GM21390 (cell line): ENCODE measurements around the gene PAX7.

Experiments used
- ATAC-seq: cut with Tn5 transposase; IDR thresholded peaks from one replicate; pipeline ENCODE4 v1.9.1; 2021; ENCODE audit not compliant: unreplicated experiment

Gene PAX7

GRCh38 chr1:18618546-18619466, 11.8 kb upstream of the PAX7 start:
- ATAC-seq: no peak

GRCh38 chr1:18619467-18619835, 11.2 kb upstream of the PAX7 start:
- no peak for ATAC-seq

- no peak for ATAC-seq
Measured at GRCh38 chr1:18628511-18628910, 2.1 kb upstream of the PAX7 start.

GRCh38 chr1:18629659-18630510, 761 bp upstream of the PAX7 start:
- no peak for ATAC-seq

- no peak for ATAC-seq
Measured at GRCh38 chr1:18631496-18632217, 1.0 kb downstream of the PAX7 start.

- no peak for ATAC-seq
Measured at GRCh38 chr1:18632218-18632588, 1.6 kb downstream of the PAX7 start.

- no peak for ATAC-seq
Measured at GRCh38 chr1:18632783-18633421, 2.3 kb downstream of the PAX7 start.

GRCh38 chr1:18633422-18634155, 2.9 kb downstream of the PAX7 start:
- no peak for ATAC-seq

- no peak for ATAC-seq
Measured at GRCh38 chr1:18634276-18634675, 3.6 kb downstream of the PAX7 start.

GRCh38 chr1:18635070-18635577, 4.5 kb downstream of the PAX7 start:
- no peak for ATAC-seq

- no peak for ATAC-seq
Measured at GRCh38 chr1:18635891-18636595, 5.4 kb downstream of the PAX7 start.

GRCh38 chr1:18636596-18637508, 6.2 kb downstream of the PAX7 start:
- no peak for ATAC-seq

GRCh38 chr1:18637511-18637960, 6.9 kb downstream of the PAX7 start:
- ATAC-seq: no peak

- ATAC-seq: no peak
Measured at GRCh38 chr1:18637962-18638834, 7.6 kb downstream of the PAX7 start.

- no peak for ATAC-seq
Measured at GRCh38 chr1:18638835-18639364, 8.3 kb downstream of the PAX7 start.

- ATAC-seq: no peak
Measured at GRCh38 chr1:18639368-18640055, 8.9 kb downstream of the PAX7 start.
